GM12878 (cell line): ENCODE results near the gene SLC22A31. TPM values are rescaled to one million over a fixed set of nuclear protein-coding genes. Genes with fewer than 3 reads are reported as not detected.

ENCODE experiments used
- ATAC-seq: fragments of 200-7000 bp; cut with Tn5 transposase; 3 replicates; pipeline ENCODE4 v1.9.1; 2020; ENCODE audit warnings: mild to moderate bottlenecking, moderate library complexity
- BruUV-seq: library from RNA; stranded (reverse); fragments of 400-500 nt; replicated peaks from 2 replicates; lab custom pipeline; 2021; lab: Mats Ljungman, UMichigan
- CTCF ChIA-PET: fragments of 300-600 bp; sonication (Branson Sonifier 250); formaldehyde crosslinking; extraction: SDS; loops from one replicate; lab custom pipeline; 2021; ENCODE audit warnings: inconsistent platforms; lab: Yijun Ruan, JAX
- POLR2A ChIA-PET: fragments of 350-600 bp; formaldehyde crosslinking; extraction: SDS; loops from one replicate; lab custom pipeline; 2021; ENCODE audit warnings: inconsistent platforms; lab: Charles Lee
- RAD21 ChIA-PET: fragments of 300-600 bp; sonication (Branson Sonifier 250); formaldehyde crosslinking; loops from one replicate; lab custom pipeline; 2023; ENCODE audit warnings: antibody characterized with exemption; ENCODE audit not compliant: unreplicated experiment; lab: Charles Lee
- SMC1A ChIA-PET: fragments of 300-600 bp; sonication (Branson Sonifier 250); formaldehyde crosslinking; loops from one replicate; lab custom pipeline; 2023; ENCODE audit not compliant: unreplicated experiment, uncharacterized antibody; lab: Charles Lee
- DNase-seq: peaks from one replicate; pipeline ENCODE4 v3.0.0-alpha.2; 2011; ENCODE audit warnings: low read depth, low spot score
- FAIRE-seq: peaks from 3 replicates; lab custom pipeline; 2011; peaks lifted over from hg19 to GRCh38; lab: Jason Lieb, UNC
- H2AFZ ChIP-seq: 2 replicates; pipeline ENCODE4 v1.6.0; 2011; ENCODE audit warnings: low read depth, low read length, control low read depth; ENCODE audit not compliant: control insufficient read depth
- H3K27ac ChIP-seq: 2 replicates; pipeline ENCODE4 v1.5.1; 2011; ENCODE audit warnings: control low read depth; ENCODE audit not compliant: control insufficient read depth, insufficient read depth
- H3K27me3 ChIP-seq, 2 experiments: replicated peaks in 1 of 2; 2 replicates each; pipeline versions ENCODE4 v1.6.0 to v1.6.1; 2011; ENCODE audit warnings: low read length in 1 of 2; ENCODE audit not compliant: control insufficient read depth in 2 of 2, insufficient read depth in 2 of 2
- H3K36me3 ChIP-seq, 2 experiments: 2 replicates each; pipeline ENCODE4 v1.5.1; 2011; ENCODE audit warnings: low read length in 1 of 2; ENCODE audit not compliant: control insufficient read depth in 2 of 2, insufficient read depth in 2 of 2
- H3K4me1 ChIP-seq: 2 replicates; pipeline ENCODE4 v1.6.1; 2011; ENCODE audit warnings: mild to moderate bottlenecking, low read length, moderate library complexity, mixed read lengths; ENCODE audit not compliant: control insufficient read depth, insufficient read depth
- H3K4me2 ChIP-seq: 2 replicates; pipeline ENCODE4 v1.6.0; 2011; ENCODE audit warnings: control low read depth; ENCODE audit not compliant: control insufficient read depth, insufficient read depth
- H3K4me3 ChIP-seq: fragments of 200-600 bp; sonication (generic); 2 replicates; pipeline ENCODE4 v1.5.1; 2016
- H3K79me2 ChIP-seq: 2 replicates; pipeline ENCODE4 v1.6.0; 2011; ENCODE audit warnings: low read length; ENCODE audit not compliant: control insufficient read depth, insufficient read depth
- H3K9ac ChIP-seq: 2 replicates; pipeline ENCODE4 v1.8.0; 2011; ENCODE audit warnings: low read length, control low read depth, mixed read lengths; ENCODE audit not compliant: control insufficient read depth, insufficient read depth
- H3K9me3 ChIP-seq: replicated peaks from 3 replicates; pipeline ENCODE4 v1.5.1; 2011; ENCODE audit warnings: mild to moderate bottlenecking, low read length; ENCODE audit not compliant: control insufficient read depth, insufficient read depth
- H4K20me1 ChIP-seq: 2 replicates; pipeline ENCODE4 v1.6.0; 2011; ENCODE audit not compliant: control insufficient read depth, insufficient read depth
- BHLHE40 ChIP-seq, 2 experiments: fragments of 450-650 bp in 1 of 2; IDR thresholded peaks; 2 replicates each; pipeline ENCODE4 v1.6.1; 2011 to 2017; ENCODE audit warnings: low read depth in 2 of 2, borderline replicate concordance in 1 of 2, improper control_type of control experiment in 1 of 2, low read length in 1 of 2, mild to moderate bottlenecking in 1 of 2
- CHD2 ChIP-seq: IDR thresholded peaks from 2 replicates; pipeline ENCODE4 v1.6.1; 2011; ENCODE audit warnings: low read depth, low read length, improper control_type of control experiment, borderline replicate concordance
- MLLT1 ChIP-seq: fragments of 450-650 bp; IDR thresholded peaks from 2 replicates; pipeline ENCODE4 v1.6.1; 2016; ENCODE audit warnings: mild to moderate bottlenecking
- NBN ChIP-seq: fragments of 450-650 bp; IDR thresholded peaks from 2 replicates; pipeline ENCODE4 v1.6.1; 2016
- NFIC ChIP-seq: IDR thresholded peaks from 2 replicates; pipeline ENCODE4 v1.6.1; 2012; ENCODE audit warnings: low read depth, mild to moderate bottlenecking, inconsistent platforms, low read length, moderate library complexity
- POLR2A ChIP-seq: IDR thresholded peaks from 2 replicates; pipeline ENCODE4 v1.6.1; 2011; ENCODE audit warnings: low read depth, mild to moderate bottlenecking, low read length
- RB1 ChIP-seq: fragments of 450-650 bp; formaldehyde crosslinking; IDR thresholded peaks from 2 replicates; pipeline ENCODE4 v1.6.1; 2017; ENCODE audit warnings: mild to moderate bottlenecking, borderline replicate concordance
- RUNX3 ChIP-seq: IDR thresholded peaks from 2 replicates; pipeline ENCODE4 v1.6.1; 2012; ENCODE audit warnings: low read length, inconsistent platforms
- ZNF622 ChIP-seq: fragments of 450-650 bp; IDR thresholded peaks from 2 replicates; pipeline ENCODE4 v1.6.1; 2017; ENCODE audit warnings: mild to moderate bottlenecking, inconsistent platforms
- ZSCAN29 ChIP-seq: fragments of 450-650 bp; IDR thresholded peaks from 2 replicates; pipeline ENCODE4 v1.6.1; 2017; ENCODE audit warnings: mild to moderate bottlenecking, moderate library complexity
- WGBS: methylation state at CpG from one replicate; pipeline ENCODE4 v1.1.6; 2016; ENCODE audit warnings: low lambda C conversion rate; ENCODE audit not compliant: insufficient replicate concordance, insufficient coverage; ENCODE audit errors: missing lambda C conversion rate; 5-methylcytosine and 5-hydroxymethylcytosine counted together
- in situ Hi-C: fragments of 300-500 bp; cut with MboI; formaldehyde crosslinking; loops from 9 replicates; pipeline ENCODE4 v1.14.3; 2018; ENCODE audit warnings: mixed read lengths
- intact Hi-C: fragments of 100-400 bp; cut with micrococcal nuclease; formaldehyde crosslinking; loops from one replicate; pipeline ENCODE4 v1.14.2; 2022; ENCODE audit not compliant: unreplicated experiment
- polyA plus RNA-seq, 11 experiments: library from polyadenylated mRNA; depleted of rRNA in 4 of 11; unstranded in 6 of 11; stranded (reverse) in 5 of 11; fragments of >200 nt; fragmentation: Nextera tagmentation in 4 of 11; fragmentation: Illumina TruSeq in 1 of 11; extraction: Ambion mirVana in 4 of 11; extraction: Trizol in 1 of 11; gene quantifications; 1 replicate in 1 of 11; 2 replicates in 10 of 11; pipeline versions ENCODE4 v1.2.1 to v1.2.3, GENCODE V29; 2011 to 2016; ENCODE audit warnings: inconsistent platforms in 2 of 11, missing spikeins in 2 of 11, low read depth in 1 of 11
- total RNA-seq, 4 experiments: library from RNA; depleted of rRNA in 3 of 4; stranded (reverse); fragments of >200 nt in 3 of 4; fragmentation: Illumina TruSeq in 1 of 4; extraction: Trizol in 1 of 4; gene quantifications; 2 replicates each; pipeline versions ENCODE4 v1.2.1 to v1.2.3, GENCODE V29; 2013 to 2021
- TF ChIP-seq, protein P1 (sequence below): IDR thresholded peaks from 2 replicates; pipeline ENCODE4 v1.6.1; 2012; ENCODE audit warnings: low read depth, low read length, improper control_type of control experiment
- TF ChIP-seq, protein P2 (sequence below): fragments of 450-650 bp; formaldehyde crosslinking; IDR thresholded peaks from 2 replicates; pipeline ENCODE4 v1.4.0; 2022; ENCODE audit warnings: mild to moderate bottlenecking, moderate library complexity

SLC22A31 gene
- total and polyA plus RNA-seq, 10 of the 15 experiments (the other 5 are each of a cell fraction or from before 2014, with no cell fraction given): 0.13 to 0.24 (median 0.23) TPM; not detected in 7

DNA sequence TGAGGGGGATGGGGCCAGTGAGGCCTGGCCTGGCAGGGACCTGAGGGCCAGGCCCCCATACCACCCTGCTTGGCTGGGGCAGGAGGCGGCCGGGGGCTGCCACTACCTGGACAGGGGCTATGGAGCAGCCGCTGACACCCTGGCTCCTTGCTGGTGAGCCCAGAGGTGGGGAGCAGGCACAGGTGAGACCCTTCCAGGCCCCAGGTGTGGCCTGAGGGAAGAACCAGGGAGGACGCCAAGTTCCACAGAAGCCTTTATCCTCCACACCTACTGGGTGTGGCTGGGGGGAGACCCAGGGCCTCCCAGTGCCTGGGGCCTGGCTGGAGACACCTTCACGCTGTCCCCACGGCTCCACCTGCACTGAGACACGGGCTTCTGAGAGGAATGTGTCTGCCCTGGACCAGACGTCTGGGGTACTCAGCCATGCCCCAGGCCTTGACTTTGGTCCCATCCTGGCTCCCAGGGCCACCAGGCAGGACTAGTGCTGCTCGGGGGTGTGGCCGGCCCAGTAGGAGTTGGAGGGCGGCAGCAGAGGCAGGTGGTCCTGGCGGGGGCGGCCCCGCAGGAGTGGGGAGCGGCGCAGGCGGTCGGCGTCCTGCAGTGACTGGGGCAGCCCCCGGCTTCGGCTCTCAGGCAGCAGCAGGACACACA is 4.7 kb downstream of the SLC22A31 start:
- in situ Hi-C loops: no loop called here
- WGBS: 69% methylated on average over 21 of the region's 21 CpGs
- no peaks in the 10 kb centered on the region for H3K79me2 ChIP-seq
- ChIA-PET RAD21 (no interaction called here), SMC1A (no interaction called here)
- H3K27me3 ChIP-seq: peaks cover 1 to 3% of the 10 kb centered on the region in 2 experiments; a peak in 2 of 4 replicates
- no peak overlapping the region for H3K27ac ChIP-seq
- BruUV-seq: no TSS peak
- no peak overlapping the region for H3K4me3 ChIP-seq
- ATAC-seq: no peak
- FAIRE-seq: no peak
- no peak for DNase-seq
- no peaks in the 10 kb centered on the region for H3K36me3 ChIP-seq
- H3K4me2 ChIP-seq: no peak overlapping the region
- no peaks in the 10 kb centered on the region for H4K20me1 ChIP-seq
- H3K4me1 ChIP-seq: no peaks in the 10 kb centered on the region
- intact Hi-C loops: no loop called here
- H3K9me3 ChIP-seq: no peaks in the 10 kb centered on the region
- no peak overlapping the region for H2AFZ ChIP-seq
- TF ChIP-seq MLLT1 (no peak), NFIC (no peak), POLR2A (no peak), RB1 (no peak), ZNF622 (no peak), BHLHE40 (IDR thresholded peaks at IDR 0.05; ENCODE audit: borderline replicate concordance in 1 of 2, low read depth in 2 of 2, low read length in 1 of 2) (no peak), NBN (no peak), CHD2 (no peak), RUNX3 (no peak), ZSCAN29 (no peak)
- TF ChIP-seq, protein P1, sequence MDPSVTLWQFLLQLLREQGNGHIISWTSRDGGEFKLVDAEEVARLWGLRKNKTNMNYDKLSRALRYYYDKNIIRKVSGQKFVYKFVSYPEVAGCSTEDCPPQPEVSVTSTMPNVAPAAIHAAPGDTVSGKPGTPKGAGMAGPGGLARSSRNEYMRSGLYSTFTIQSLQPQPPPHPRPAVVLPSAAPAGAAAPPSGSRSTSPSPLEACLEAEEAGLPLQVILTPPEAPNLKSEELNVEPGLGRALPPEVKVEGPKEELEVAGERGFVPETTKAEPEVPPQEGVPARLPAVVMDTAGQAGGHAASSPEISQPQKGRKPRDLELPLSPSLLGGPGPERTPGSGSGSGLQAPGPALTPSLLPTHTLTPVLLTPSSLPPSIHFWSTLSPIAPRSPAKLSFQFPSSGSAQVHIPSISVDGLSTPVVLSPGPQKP: no peak
- TF ChIP-seq, protein P2, sequence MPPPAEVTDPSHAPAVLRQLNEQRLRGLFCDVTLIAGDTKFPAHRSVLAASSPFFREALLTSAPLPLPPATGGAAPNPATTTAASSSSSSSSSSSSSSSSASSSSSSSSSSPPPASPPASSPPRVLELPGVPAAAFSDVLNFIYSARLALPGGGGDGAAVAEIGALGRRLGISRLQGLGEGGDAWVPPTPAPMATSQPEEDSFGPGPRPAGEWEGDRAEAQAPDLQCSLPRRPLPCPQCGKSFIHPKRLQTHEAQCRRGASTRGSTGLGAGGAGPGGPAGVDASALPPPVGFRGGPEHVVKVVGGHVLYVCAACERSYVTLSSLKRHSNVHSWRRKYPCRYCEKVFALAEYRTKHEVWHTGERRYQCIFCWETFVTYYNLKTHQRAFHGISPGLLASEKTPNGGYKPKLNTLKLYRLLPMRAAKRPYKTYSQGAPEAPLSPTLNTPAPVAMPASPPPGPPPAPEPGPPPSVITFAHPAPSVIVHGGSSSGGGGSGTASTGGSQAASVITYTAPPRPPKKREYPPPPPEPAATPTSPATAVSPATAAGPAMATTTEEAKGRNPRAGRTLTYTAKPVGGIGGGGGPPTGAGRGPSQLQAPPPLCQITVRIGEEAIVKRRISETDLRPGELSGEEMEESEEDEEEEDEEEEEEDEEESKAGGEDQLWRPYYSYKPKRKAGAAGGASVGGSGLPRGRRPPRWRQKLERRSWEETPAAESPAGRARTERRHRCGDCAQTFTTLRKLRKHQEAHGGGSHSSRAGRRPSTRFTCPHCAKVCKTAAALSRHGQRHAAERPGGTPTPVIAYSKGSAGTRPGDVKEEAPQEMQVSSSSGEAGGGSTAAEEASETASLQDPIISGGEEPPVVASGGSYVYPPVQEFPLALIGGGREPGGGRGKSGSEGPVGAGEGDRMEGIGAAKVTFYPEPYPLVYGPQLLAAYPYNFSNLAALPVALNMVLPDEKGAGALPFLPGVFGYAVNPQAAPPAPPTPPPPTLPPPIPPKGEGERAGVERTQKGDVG (CRISPR knock-in tag): no peak
- TF ChIP-seq, all 136 proteins: peak for 0
- POLR2A ChIA-PET: no interaction called here
- no peak overlapping the region for H3K9ac ChIP-seq
- CTCF ChIA-PET: no interaction called here
